HG02884 (cell line): Measurements from ENCODE around the gene JAK1.
A peak's percentile ranks its signal among the peaks of the same experiment; 100 is the strongest.

Source experiments
- ATAC-seq: cut with Tn5 transposase; IDR thresholded peaks from one replicate; pipeline ENCODE4 v1.9.1; 2021; ENCODE audit warnings: mild to moderate bottlenecking, moderate library complexity; ENCODE audit not compliant: unreplicated experiment

The JAK1 gene

GRCh38 chr1:64873576-64873975 is 92.8 kb downstream of the JAK1 start:
- no peak for ATAC-seq

- ATAC-seq = no peak
These were observed 94.3 kb downstream of the JAK1 start for GRCh38 chr1:64872067-64872466.

- no peak for ATAC-seq
These were observed 95.1 kb downstream of the JAK1 start for GRCh38 chr1:64871256-64871655.

- no peak for ATAC-seq
These were observed 99.1 kb downstream of the JAK1 start for GRCh38 chr1:64867266-64867665.

- no peak for ATAC-seq
These were observed 99.7 kb downstream of the JAK1 start for GRCh38 chr1:64866689-64867088.

GRCh38 chr1:64865105-64865757 is 101.1 kb downstream of the JAK1 start:
- no peak for ATAC-seq

GRCh38 chr1:64864018-64864940 is 102.1 kb downstream of the JAK1 start:
- ATAC-seq = peak; percentile 99

- no peak for ATAC-seq
These were observed 104.7 kb downstream of the JAK1 start for GRCh38 chr1:64861611-64862010.

GRCh38 chr1:64857347-64857746 is 109.0 kb downstream of the JAK1 start:
- ATAC-seq = no peak

GRCh38 chr1:64856553-64856952 is 109.8 kb downstream of the JAK1 start:
- no peak for ATAC-seq

GRCh38 chr1:64855557-64855956 is 110.8 kb downstream of the JAK1 start:
- no peak for ATAC-seq

- no peak for ATAC-seq
These were observed 111.7 kb downstream of the JAK1 start for GRCh38 chr1:64854674-64855073.

GRCh38 chr1:64851664-64852063 is 114.7 kb downstream of the JAK1 start:
- no peak for ATAC-seq

- ATAC-seq = no peak
These were observed 115.5 kb downstream of the JAK1 start for GRCh38 chr1:64850846-64851245.

GRCh38 chr1:64849942-64850341 is 116.4 kb downstream of the JAK1 start:
- ATAC-seq = no peak

GRCh38 chr1:64848803-64849202 is 117.5 kb downstream of the JAK1 start:
- ATAC-seq = no peak

- ATAC-seq = no peak
These were observed 118.2 kb downstream of the JAK1 start for GRCh38 chr1:64848136-64848535.

- no peak for ATAC-seq
These were observed 118.7 kb downstream of the JAK1 start for GRCh38 chr1:64847666-64848065.

GRCh38 chr1:64846573-64847430 is 119.5 kb downstream of the JAK1 start:
- ATAC-seq = no peak

- no peak for ATAC-seq
These were observed 120.4 kb downstream of the JAK1 start for GRCh38 chr1:64845831-64846425.

- no peak for ATAC-seq
These were observed 121.7 kb downstream of the JAK1 start for GRCh38 chr1:64844609-64845008.
